GM12878 (cell line): ENCODE data around the gene PDXDC1.
"Not testable (repeated sequence)": the region's sequence is repeated elsewhere in the genome, so short reads cannot be mapped to it uniquely, and the experiment has no call there.

ENCODE experiments used
- MAX ChIP-seq: IDR thresholded peaks from 2 replicates; pipeline ENCODE4 v1.6.1; 2012; ENCODE audit warnings: low read depth, low read length, improper control_type of control experiment
- TF ChIP-seq, protein P1 (sequence below), 3 experiments: IDR thresholded peaks in 2 of 3; conservative IDR thresholded peaks in 1 of 3; 2 replicates each; pipeline ENCODE4 v1.5.1; 2011; ENCODE audit warnings: low read depth in 3 of 3, low read length in 3 of 3, mild to moderate bottlenecking in 3 of 3, control low read depth in 2 of 3, moderate library complexity in 2 of 3, inconsistent platforms in 1 of 3, mixed read lengths in 1 of 3; ENCODE audit not compliant: control insufficient read depth in 2 of 3, insufficient read depth in 1 of 3; ENCODE audit errors: extremely low read depth in 1 of 3
- TF ChIP-seq, protein P2 (sequence below): fragments of 450-650 bp; IDR thresholded peaks from 2 replicates; pipeline ENCODE4 v1.6.1; 2016; ENCODE audit warnings: mild to moderate bottlenecking

- TF ChIP-seq MAX, result not testable (repeated sequence)
- TF ChIP-seq, protein P1, sequence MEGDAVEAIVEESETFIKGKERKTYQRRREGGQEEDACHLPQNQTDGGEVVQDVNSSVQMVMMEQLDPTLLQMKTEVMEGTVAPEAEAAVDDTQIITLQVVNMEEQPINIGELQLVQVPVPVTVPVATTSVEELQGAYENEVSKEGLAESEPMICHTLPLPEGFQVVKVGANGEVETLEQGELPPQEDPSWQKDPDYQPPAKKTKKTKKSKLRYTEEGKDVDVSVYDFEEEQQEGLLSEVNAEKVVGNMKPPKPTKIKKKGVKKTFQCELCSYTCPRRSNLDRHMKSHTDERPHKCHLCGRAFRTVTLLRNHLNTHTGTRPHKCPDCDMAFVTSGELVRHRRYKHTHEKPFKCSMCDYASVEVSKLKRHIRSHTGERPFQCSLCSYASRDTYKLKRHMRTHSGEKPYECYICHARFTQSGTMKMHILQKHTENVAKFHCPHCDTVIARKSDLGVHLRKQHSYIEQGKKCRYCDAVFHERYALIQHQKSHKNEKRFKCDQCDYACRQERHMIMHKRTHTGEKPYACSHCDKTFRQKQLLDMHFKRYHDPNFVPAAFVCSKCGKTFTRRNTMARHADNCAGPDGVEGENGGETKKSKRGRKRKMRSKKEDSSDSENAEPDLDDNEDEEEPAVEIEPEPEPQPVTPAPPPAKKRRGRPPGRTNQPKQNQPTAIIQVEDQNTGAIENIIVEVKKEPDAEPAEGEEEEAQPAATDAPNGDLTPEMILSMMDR (IDR thresholded peaks at IDR 0.05 in 2 of 3, conservative IDR thresholded peaks at IDR 0.05 in 1 of 3; ENCODE audit: control insufficient read depth in 2 of 3, extremely low read depth in 1 of 3, insufficient read depth in 1 of 3, low read depth in 3 of 3, low read length in 3 of 3), result not testable (repeated sequence)
- TF ChIP-seq, protein P2, sequence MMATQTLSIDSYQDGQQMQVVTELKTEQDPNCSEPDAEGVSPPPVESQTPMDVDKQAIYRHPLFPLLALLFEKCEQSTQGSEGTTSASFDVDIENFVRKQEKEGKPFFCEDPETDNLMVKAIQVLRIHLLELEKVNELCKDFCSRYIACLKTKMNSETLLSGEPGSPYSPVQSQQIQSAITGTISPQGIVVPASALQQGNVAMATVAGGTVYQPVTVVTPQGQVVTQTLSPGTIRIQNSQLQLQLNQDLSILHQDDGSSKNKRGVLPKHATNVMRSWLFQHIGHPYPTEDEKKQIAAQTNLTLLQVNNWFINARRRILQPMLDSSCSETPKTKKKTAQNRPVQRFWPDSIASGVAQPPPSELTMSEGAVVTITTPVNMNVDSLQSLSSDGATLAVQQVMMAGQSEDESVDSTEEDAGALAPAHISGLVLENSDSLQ, result not testable (repeated sequence)
Measured at GRCh38 chr16:15184000-15184399, 209.2 kb downstream of the PDXDC1 start.
